Stimulated activated CD4-positive, alpha-beta T cell treated with anti-CD3 and anti-CD28 coated beads, TNF-alpha, amount 100 ng/mL, for 4 hours (primary cell): ENCODE results near the gene TBC1D20.
A peak's percentile ranks its signal among the peaks of the same experiment; 100 is the strongest.

Experiments used
- DNase-seq, 3 experiments: peaks; one replicate each; pipeline ENCODE4 v3.0.0-alpha.2; 2020; ENCODE audit warnings: low read depth in 3 of 3

Gene TBC1D20

GRCh38 chr20:420166-420620 lies 42.1 kb downstream of the TBC1D20 start:
- DNase-seq = no peak

GRCh38 chr20:419556-420165 lies 42.7 kb downstream of the TBC1D20 start:
- DNase-seq = no peak

GRCh38 chr20:418858-419365 lies 43.4 kb downstream of the TBC1D20 start:
- DNase-seq = no peak

- no peak for DNase-seq
Measured at GRCh38 chr20:417801-418342, 44.5 kb downstream of the TBC1D20 start.

- no peak for DNase-seq
Measured at GRCh38 chr20:416950-417800, 45.2 kb downstream of the TBC1D20 start.

GRCh38 chr20:415820-416322 lies 46.5 kb downstream of the TBC1D20 start:
- DNase-seq = no peak

- DNase-seq = no peak
Measured at GRCh38 chr20:414161-414560, 48.2 kb downstream of the TBC1D20 start.

- no peak for DNase-seq
Measured at GRCh38 chr20:412081-412480, 50.3 kb downstream of the TBC1D20 start.

GRCh38 chr20:409697-410559 lies 52.4 kb downstream of the TBC1D20 start:
- no peak for DNase-seq

GRCh38 chr20:408843-409696 lies 53.3 kb downstream of the TBC1D20 start:
- DNase-seq = no peak

- peak; percentile 82 to 87 (median 83) for DNase-seq
Measured at GRCh38 chr20:407953-408842, 54.1 kb downstream of the TBC1D20 start, which contains the start of gene RBCK1. TSS of gene RBCK1 (plus strand) at chr20:408299. CDS start at chr20:408758, 459 bp downstream.

GRCh38 chr20:407133-407952 lies 55.0 kb downstream of the TBC1D20 start:
- peak in 1 of 3 experiments; percentile 36 for DNase-seq

GRCh38 chr20:406200-407132 lies 55.9 kb downstream of the TBC1D20 start:
- no peak for DNase-seq

GRCh38 chr20:404088-404487 lies 58.2 kb downstream of the TBC1D20 start:
- DNase-seq = no peak

- DNase-seq = no peak
Measured at GRCh38 chr20:403582-403957, 58.8 kb downstream of the TBC1D20 start.

- DNase-seq = no peak
Measured at GRCh38 chr20:402898-403581, 59.3 kb downstream of the TBC1D20 start.

- DNase-seq = no peak
Measured at GRCh38 chr20:402496-402885, 59.8 kb downstream of the TBC1D20 start.
